IMR-90 (cell line): ENCODE results near the gene ARRDC3. TPM values are rescaled to one million over a fixed set of nuclear protein-coding genes. Genes with fewer than 3 reads are reported as not detected.

Source experiments
- ATAC-seq: fragments of 200-7000 bp; cut with Tn5 transposase; 2 replicates; pipeline ENCODE4 v1.9.1; 2020; ENCODE audit warnings: low read depth, mild to moderate bottlenecking, moderate library complexity
- BruUV-seq: library from RNA; stranded (reverse); fragments of 400-500 nt; replicated peaks from 2 replicates; lab custom pipeline; 2021; lab: Mats Ljungman, UMichigan
- CTCF ChIA-PET: fragments of 300-600 bp; formaldehyde crosslinking; extraction: SDS; loops from one replicate; lab custom pipeline; 2021; ENCODE audit warnings: antibody characterized with exemption; lab: Yijun Ruan, JAX
- POLR2A ChIA-PET: fragments of 300-600 bp; sonication (Branson Sonifier 250); formaldehyde crosslinking; loops from one replicate; lab custom pipeline; 2022; ENCODE audit warnings: antibody characterized with exemption; ENCODE audit not compliant: unreplicated experiment; lab: Charles Lee
- DNase-seq: peaks from one replicate; pipeline ENCODE4 v3.0.0; 2013
- H2AFZ ChIP-seq: replicated peaks from 2 replicates; pipeline ENCODE3; 2013; ENCODE audit warnings: low read length, mild to moderate bottlenecking; ENCODE audit not compliant: poor library complexity
- H2AK5ac ChIP-seq: 2 replicates; pipeline ENCODE4 v1.6.1; 2013; ENCODE audit warnings: low read depth, low read length, inconsistent platforms
- H2AK9ac ChIP-seq: replicated peaks from 2 replicates; pipeline ENCODE3; 2013; ENCODE audit warnings: mild to moderate bottlenecking, low read depth, low read length, moderate library complexity; ENCODE audit not compliant: poor library complexity
- H2BK120ac ChIP-seq: 2 replicates; pipeline ENCODE4 v1.6.1; 2013; ENCODE audit warnings: low read depth, low read length, inconsistent platforms
- H2BK15ac ChIP-seq: 3 replicates; pipeline ENCODE4 v1.6.1; 2013; ENCODE audit warnings: low read depth, low read length, inconsistent platforms
- H2BK20ac ChIP-seq: 2 replicates; pipeline ENCODE4 v1.6.1; 2013; ENCODE audit warnings: low read depth, mild to moderate bottlenecking, inconsistent platforms, low read length, moderate library complexity
- H2BK5ac ChIP-seq: 2 replicates; pipeline ENCODE4 v1.6.1; 2013; ENCODE audit warnings: mild to moderate bottlenecking, low read depth, low read length, inconsistent platforms; ENCODE audit not compliant: poor library complexity, severe bottlenecking
- H3K14ac ChIP-seq: replicated peaks from 2 replicates; pipeline ENCODE4 v1.6.1; 2013; ENCODE audit warnings: low read depth, low read length, inconsistent platforms
- H3K18ac ChIP-seq: 2 replicates; pipeline ENCODE4 v1.6.1; 2013; ENCODE audit warnings: low read depth, low read length, control low read depth
- H3K23ac ChIP-seq: 2 replicates; pipeline ENCODE4 v1.6.1; 2013; ENCODE audit warnings: low read depth, low read length, inconsistent platforms
- H3K27ac ChIP-seq: 2 replicates; pipeline ENCODE4 v1.5.1; 2013; ENCODE audit warnings: mild to moderate bottlenecking, control low read depth, low read length; ENCODE audit not compliant: insufficient read depth
- H3K27me3 ChIP-seq: 2 replicates; pipeline ENCODE4 v1.6.1; 2013; ENCODE audit warnings: low read length; ENCODE audit not compliant: control insufficient read depth, insufficient read depth
- H3K36me3 ChIP-seq: 2 replicates; pipeline ENCODE4 v1.6.1; 2013; ENCODE audit warnings: low read length, mixed read lengths; ENCODE audit not compliant: control insufficient read depth, insufficient read depth
- H3K4ac ChIP-seq: 2 replicates; pipeline ENCODE4 v1.6.1; 2013; ENCODE audit warnings: low read depth, low read length, inconsistent platforms
- H3K4me1 ChIP-seq: 2 replicates; pipeline ENCODE4 v1.6.1; 2013; ENCODE audit warnings: low read length, mixed read lengths; ENCODE audit not compliant: control insufficient read depth, insufficient read depth
- H3K4me2 ChIP-seq: 2 replicates; pipeline ENCODE4 v1.6.1; 2013; ENCODE audit warnings: low read depth, mild to moderate bottlenecking, control low read depth, low read length, moderate library complexity
- H3K4me3 ChIP-seq: 2 replicates; pipeline ENCODE4 v1.5.1; 2013; ENCODE audit warnings: low read depth, mild to moderate bottlenecking, control low read depth, low read length, moderate library complexity; ENCODE audit not compliant: insufficient read depth
- H3K56ac ChIP-seq: 2 replicates; pipeline ENCODE4 v1.6.1; 2013; ENCODE audit warnings: low read length, inconsistent platforms; ENCODE audit not compliant: insufficient read depth; ENCODE audit errors: extremely low read depth
- H3K79me1 ChIP-seq, 2 experiments: 2 replicates each; pipeline ENCODE4 v1.6.1; 2013; ENCODE audit warnings: low read length in 2 of 2, inconsistent platforms in 1 of 2, low read depth in 1 of 2
- H3K9ac ChIP-seq: 2 replicates; pipeline ENCODE4 v1.6.1; 2013; ENCODE audit warnings: low read depth, low read length, control low read depth
- H3K9me1 ChIP-seq: 2 replicates; pipeline ENCODE4 v1.6.1; 2013; ENCODE audit warnings: low read length, inconsistent platforms; ENCODE audit not compliant: insufficient read depth
- H3K9me3 ChIP-seq: 2 replicates; pipeline ENCODE4 v1.6.1; 2013; ENCODE audit warnings: low read length; ENCODE audit not compliant: control insufficient read depth, insufficient read depth
- H4K20me1 ChIP-seq: 2 replicates; pipeline ENCODE4 v1.6.1; 2013; ENCODE audit warnings: low read length, inconsistent platforms; ENCODE audit not compliant: insufficient read depth
- H4K5ac ChIP-seq: 2 replicates; pipeline ENCODE4 v1.6.1; 2013; ENCODE audit warnings: mild to moderate bottlenecking, low read depth, low read length, control low read depth
- H4K8ac ChIP-seq, 2 experiments: 2 replicates each; pipeline ENCODE4 v1.6.1; 2013; ENCODE audit warnings: low read depth in 2 of 2, low read length in 2 of 2, control low read depth in 1 of 2, inconsistent platforms in 1 of 2
- H4K91ac ChIP-seq: 2 replicates; pipeline ENCODE4 v1.6.1; 2013; ENCODE audit warnings: low read depth, low read length, inconsistent platforms; ENCODE audit not compliant: insufficient read depth
- BHLHE40 ChIP-seq: fragments of 150-350 bp; IDR thresholded peaks from 2 replicates; pipeline ENCODE4 v1.6.1; 2016; ENCODE audit warnings: mild to moderate bottlenecking, low read depth, low read length
- CEBPB ChIP-seq: IDR thresholded peaks from 2 replicates; pipeline ENCODE4 v1.6.1; 2012; ENCODE audit warnings: low read depth, low read length, improper control_type of control experiment
- CHD1 ChIP-seq: IDR thresholded peaks from 2 replicates; pipeline ENCODE4 v1.6.1; 2012; ENCODE audit warnings: low read depth, low read length, improper control_type of control experiment
- FOS ChIP-seq: fragments of 150-350 bp; IDR thresholded peaks from 2 replicates; pipeline ENCODE4 v1.6.1; 2016; ENCODE audit warnings: low read depth, low read length
- MAFK ChIP-seq: IDR thresholded peaks from 2 replicates; pipeline ENCODE4 v1.6.1; 2012; ENCODE audit warnings: low read depth, low read length, improper control_type of control experiment
- MAZ ChIP-seq: IDR thresholded peaks from 2 replicates; pipeline ENCODE4 v1.6.1; 2012; ENCODE audit warnings: low read depth, mild to moderate bottlenecking, low read length, improper control_type of control experiment, moderate library complexity, borderline replicate concordance
- MXI1 ChIP-seq: IDR thresholded peaks from 2 replicates; pipeline ENCODE4 v1.6.1; 2012; ENCODE audit warnings: low read depth, mild to moderate bottlenecking, low read length, moderate library complexity, borderline replicate concordance
- POLR2A ChIP-seq: IDR thresholded peaks from 2 replicates; pipeline ENCODE4 v1.6.1; 2012; ENCODE audit warnings: mild to moderate bottlenecking, low read depth, low read length
- RAD21 ChIP-seq: IDR thresholded peaks from 2 replicates; pipeline ENCODE4 v1.6.1; 2012; ENCODE audit warnings: low read length, improper control_type of control experiment
- RCOR1 ChIP-seq: IDR thresholded peaks from 2 replicates; pipeline ENCODE4 v1.6.1; 2012; ENCODE audit warnings: mild to moderate bottlenecking, low read length, improper control_type of control experiment; ENCODE audit not compliant: insufficient replicate concordance
- SMC3 ChIP-seq: fragments of 150-350 bp; IDR thresholded peaks from 2 replicates; pipeline ENCODE4 v1.6.1; 2016; ENCODE audit warnings: low read depth, mild to moderate bottlenecking, antibody characterized with exemption, low read length, moderate library complexity
- WGBS, 2 experiments: methylation state at CpG; one replicate each; pipeline versions ENCODE4 v1.1.5 to v1.1.7; 2013; ENCODE audit warnings: missing lambda C conversion rate in 2 of 2; ENCODE audit not compliant: insufficient read length in 1 of 2; ENCODE audit errors: extremely low coverage in 2 of 2; 5-methylcytosine and 5-hydroxymethylcytosine counted together
- dilution Hi-C: fragments of 300-500 bp; cut with HindIII; formaldehyde crosslinking; loops from one replicate; pipeline ENCODE4 v1.14.3; 2018; ENCODE audit warnings: low sequenced_read_pairs; ENCODE audit not compliant: unreplicated experiment
- in situ Hi-C: fragments of 300-500 bp; cut with MboI; formaldehyde crosslinking; loops from 3 replicates; pipeline ENCODE4 v1.14.3; 2019; ENCODE audit warnings: low sequenced_read_pairs, inconsistent platforms, mixed read lengths
- intact Hi-C: fragments of 100-400 bp; cut with micrococcal nuclease; formaldehyde crosslinking; loops from 2 replicates; pipeline ENCODE4 v1.10.0; 2022
- polyA plus RNA-seq, 3 experiments: library from polyadenylated mRNA; depleted of rRNA; stranded (reverse); fragments of >200 nt; gene quantifications; 2 replicates each; pipeline ENCODE4 v1.2.3, GENCODE V29; 2012; ENCODE audit warnings: low replicate concordance in 1 of 3
- total RNA-seq: library from RNA; depleted of rRNA; stranded (reverse); fragments of >200 nt; gene quantifications from 2 replicates; pipeline ENCODE4 v1.2.3, GENCODE V29; 2012
- TF ChIP-seq, protein P1 (sequence below): fragments of 150-350 bp; IDR thresholded peaks from 2 replicates; pipeline ENCODE4 v1.6.1; 2017; ENCODE audit warnings: mild to moderate bottlenecking, antibody characterized with exemption, low read length, low read depth

Gene ARRDC3
- total and polyA plus RNA-seq, 2 of the 4 experiments (the other 2 are of a cell fraction) = 19.3 to 86.7 TPM

GRCh38 chr5:91379246-91379913 lies 3.7 kb downstream of the ARRDC3 start:
- peak overlapping the region; percentile 93 for H3K4ac ChIP-seq
- H3K27me3 ChIP-seq = no peaks in the 10 kb centered on the region
- peak overlapping the region; percentile 89 for H3K9ac ChIP-seq
- H2BK120ac ChIP-seq = peak overlapping the region; percentile 85
- POLR2A ChIA-PET = no interaction called here
- DNase-seq (no peak), ATAC-seq (no peak)
- H4K91ac ChIP-seq = peak overlapping the region; percentile 92
- H4K20me1 ChIP-seq = peaks cover 14% of the 10 kb centered on the region
- no peaks in the 10 kb centered on the region for H3K9me3 ChIP-seq
- H3K79me1 ChIP-seq = peaks cover 6 to 14% of the 10 kb centered on the region in 2 experiments
- peak overlapping the region; percentile 95 for H3K14ac ChIP-seq
- H4K5ac ChIP-seq = peak overlapping the region; percentile 34
- no CpG with 5 or more reads among the region's 12 CpGs for WGBS, 2 experiments
- BruUV-seq = no TSS peak
- H2BK20ac ChIP-seq = peak overlapping the region; percentile 72; the same call in 1 of the 2 replicates
- intact Hi-C loops (no loop called here), dilution Hi-C loops (no loop called here), in situ Hi-C loops (no loop called here)
- peak overlapping the region; percentile 40 to 85 for H4K8ac ChIP-seq
- no peaks in the 10 kb centered on the region for H3K9me1 ChIP-seq
- CTCF ChIA-PET = interaction anchor here (1.8 kb wide), 1 partner anchor 160 kb away, joined by 7 read pairs; no protein-coding TSS in a partner anchor
- H2AK9ac ChIP-seq = peak overlapping the region; percentile 92
- peak overlapping the region; percentile 67 for H3K18ac ChIP-seq
- peaks cover 15% of the 10 kb centered on the region for H3K36me3 ChIP-seq
- peak overlapping the region; percentile 97 for H3K56ac ChIP-seq
- H2BK5ac ChIP-seq = peak overlapping the region; percentile 89
- H3K4me2 ChIP-seq = peak overlapping the region; percentile 43
- H3K4me1 ChIP-seq = no peaks in the 10 kb centered on the region
- peak overlapping the region; percentile 95 for H3K27ac ChIP-seq
- peak overlapping the region; percentile 98 for H3K23ac ChIP-seq
- no peak overlapping the region for H2AK5ac ChIP-seq
- H2BK15ac ChIP-seq = peak overlapping the region; percentile 37; the same call in 1 of the 3 replicates
- TF ChIP-seq MAZ (no peak), POLR2A (no peak), BHLHE40 (no peak), RCOR1 (no peak), RAD21 (no peak), FOS (no peak), CHD1 (no peak), MXI1 (no peak), SMC3 (no peak), CEBPB (no peak), MAFK (no peak)
- TF ChIP-seq, protein P1, sequence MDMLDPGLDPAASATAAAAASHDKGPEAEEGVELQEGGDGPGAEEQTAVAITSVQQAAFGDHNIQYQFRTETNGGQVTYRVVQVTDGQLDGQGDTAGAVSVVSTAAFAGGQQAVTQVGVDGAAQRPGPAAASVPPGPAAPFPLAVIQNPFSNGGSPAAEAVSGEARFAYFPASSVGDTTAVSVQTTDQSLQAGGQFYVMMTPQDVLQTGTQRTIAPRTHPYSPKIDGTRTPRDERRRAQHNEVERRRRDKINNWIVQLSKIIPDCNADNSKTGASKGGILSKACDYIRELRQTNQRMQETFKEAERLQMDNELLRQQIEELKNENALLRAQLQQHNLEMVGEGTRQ = no peak
- peak overlapping the region; percentile 87 for H2AFZ ChIP-seq
- peak overlapping the region; percentile 72 for H3K4me3 ChIP-seq
